NCI-H187 (cell line): ENCODE measurements around the gene BCL2L14.

Experiments
- DNase-seq, 2 experiments: peaks; one replicate each; lab custom pipeline; 2025; lab: John Stamatoyannopoulos, UW

The BCL2L14 gene

DNA sequence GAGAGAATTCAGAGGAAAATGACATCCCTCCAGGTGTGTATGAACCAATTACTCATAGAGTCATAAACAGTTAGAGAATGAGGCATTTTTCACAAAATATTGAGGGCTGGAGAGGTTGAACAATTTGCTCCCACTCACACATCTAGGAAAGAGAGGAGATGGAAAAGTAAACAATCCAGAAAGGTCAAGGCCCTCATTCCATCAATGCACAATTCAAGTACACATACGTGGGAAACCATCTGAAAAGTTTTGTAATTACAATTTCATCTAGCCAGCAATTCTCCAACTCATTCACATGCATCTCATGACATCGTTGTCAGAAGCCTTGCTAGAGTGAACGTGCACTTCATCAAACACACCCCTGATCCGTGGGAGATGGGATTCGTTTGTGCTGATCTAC is 15.7 kb upstream of the BCL2L14 start:
- no peak for DNase-seq

DNA sequence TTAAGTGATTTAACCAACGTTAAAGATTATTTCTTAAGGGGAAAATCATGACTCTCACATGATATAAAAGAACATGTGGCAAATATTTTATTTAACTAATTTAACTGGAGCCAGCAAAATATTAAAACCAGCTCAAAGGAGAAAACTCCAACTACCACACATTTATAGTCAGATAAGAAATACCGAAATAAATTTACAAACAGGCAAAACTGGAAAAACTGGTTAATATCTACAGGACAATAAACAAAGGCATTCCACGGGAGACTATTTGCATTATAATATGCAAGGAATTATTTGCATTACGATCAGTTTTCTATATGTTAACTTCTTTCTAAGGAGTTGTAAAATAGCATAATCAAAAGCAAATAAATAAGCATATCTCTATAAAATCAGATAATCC is 13.8 kb upstream of the BCL2L14 start:
- DNase-seq = no peak

DNA sequence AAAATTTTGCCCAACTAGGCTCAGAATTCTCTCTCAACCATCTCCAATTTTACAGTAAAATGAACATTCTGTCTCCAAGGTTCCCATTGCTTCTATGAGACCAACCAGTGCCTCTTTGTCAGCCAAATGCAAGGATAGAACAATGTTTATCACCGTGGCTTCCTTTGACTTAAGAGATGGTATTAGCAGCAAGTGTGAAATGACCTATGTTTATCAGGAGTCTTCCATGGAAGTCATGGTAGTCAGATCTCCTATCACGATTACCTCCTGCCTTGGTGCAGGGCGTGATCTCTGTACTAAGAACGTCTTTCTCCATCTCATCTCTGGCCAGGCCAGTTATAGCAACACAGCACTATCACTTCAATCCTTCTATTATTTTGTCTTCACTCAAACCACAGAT is 6.1 kb upstream of the BCL2L14 start:
- DNase-seq = no peak

DNA sequence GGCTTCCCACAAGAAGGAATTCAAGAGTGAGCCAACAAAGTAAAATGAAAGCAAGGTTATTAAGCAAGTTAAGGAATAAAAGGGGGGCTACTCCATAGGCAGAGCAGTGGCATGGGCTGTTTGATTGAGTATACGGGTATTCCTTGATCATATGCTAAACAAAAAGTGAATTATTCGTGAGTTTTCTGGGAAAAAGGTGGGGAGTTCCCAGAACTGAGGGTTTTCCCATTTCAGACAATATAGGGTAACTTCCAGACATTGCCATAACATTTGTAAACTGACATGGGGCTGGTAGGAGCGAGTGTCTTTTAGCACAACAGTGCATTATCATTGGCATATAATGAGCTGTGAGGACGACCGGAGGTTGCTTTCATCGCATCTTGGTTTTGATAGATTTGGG is 2.0 kb upstream of the BCL2L14 start:
- no peak for DNase-seq

DNA sequence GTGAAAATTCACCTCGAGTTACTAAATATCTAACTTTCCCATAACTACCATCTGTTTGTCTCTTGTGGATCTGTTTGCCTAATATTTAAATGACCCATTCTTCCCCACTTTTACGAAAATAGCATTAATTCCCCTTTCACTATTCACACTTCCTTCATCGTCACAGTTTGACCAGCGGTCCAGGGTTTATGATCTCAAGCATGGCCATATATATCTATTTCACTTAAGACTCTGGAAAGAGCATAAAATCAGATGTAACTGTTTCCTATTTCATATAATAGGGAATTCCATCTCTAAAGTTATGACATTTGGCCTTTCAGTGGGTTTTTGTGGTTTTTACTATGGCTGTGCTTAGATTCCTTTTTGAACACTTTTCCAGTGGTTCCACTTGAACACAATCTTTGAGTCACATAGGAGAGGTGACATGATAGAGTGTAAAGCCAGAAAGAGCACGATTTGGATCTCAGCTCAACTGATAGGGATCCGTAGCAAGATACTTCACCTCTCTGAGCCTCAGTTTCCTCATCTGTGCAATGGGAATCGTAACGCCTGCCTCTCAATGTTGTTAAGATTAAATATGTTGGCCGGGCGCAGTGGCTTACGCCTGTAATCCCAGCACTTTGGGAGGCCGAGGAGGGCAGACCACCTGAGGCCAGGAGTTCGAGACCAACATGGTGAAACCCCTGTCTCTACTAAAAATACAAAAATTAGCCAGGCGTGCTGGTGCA is 754 bp upstream of the BCL2L14 start:
- no peak for DNase-seq

DNA sequence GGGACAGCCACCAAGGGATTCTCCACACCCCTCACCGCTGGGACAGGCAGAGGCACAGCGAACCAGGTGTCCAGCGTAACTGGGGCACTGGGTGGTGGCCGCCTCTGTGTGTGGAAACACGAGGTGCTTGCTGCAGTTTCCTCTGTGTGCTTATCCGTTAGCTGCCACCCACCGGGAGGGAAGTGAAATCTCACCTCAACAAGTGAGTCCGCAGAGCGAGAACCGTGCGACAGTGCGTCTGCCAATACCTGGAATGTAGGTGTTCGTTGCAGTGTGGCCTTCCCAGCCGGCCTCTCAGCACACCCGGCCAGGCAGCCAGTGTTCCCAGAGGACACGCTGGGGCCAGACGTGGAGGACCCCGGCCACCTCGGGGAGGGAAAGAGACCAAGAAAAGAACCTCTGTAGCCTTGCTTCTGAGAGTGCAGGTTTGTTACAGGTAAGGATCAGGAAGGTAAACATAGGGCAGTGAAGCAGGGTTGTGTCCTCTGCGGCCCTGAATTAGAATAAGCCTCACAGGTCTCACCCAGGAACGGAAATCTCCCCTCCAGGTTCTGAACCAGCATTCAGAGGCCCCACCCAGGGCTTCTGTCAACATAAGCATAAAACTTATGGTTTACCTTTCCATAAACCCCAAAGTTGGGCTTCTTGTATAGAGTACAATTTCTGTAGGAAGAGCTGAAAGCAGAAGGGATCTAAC is 1.5 kb downstream of the BCL2L14 start:
- no peak for DNase-seq

DNA sequence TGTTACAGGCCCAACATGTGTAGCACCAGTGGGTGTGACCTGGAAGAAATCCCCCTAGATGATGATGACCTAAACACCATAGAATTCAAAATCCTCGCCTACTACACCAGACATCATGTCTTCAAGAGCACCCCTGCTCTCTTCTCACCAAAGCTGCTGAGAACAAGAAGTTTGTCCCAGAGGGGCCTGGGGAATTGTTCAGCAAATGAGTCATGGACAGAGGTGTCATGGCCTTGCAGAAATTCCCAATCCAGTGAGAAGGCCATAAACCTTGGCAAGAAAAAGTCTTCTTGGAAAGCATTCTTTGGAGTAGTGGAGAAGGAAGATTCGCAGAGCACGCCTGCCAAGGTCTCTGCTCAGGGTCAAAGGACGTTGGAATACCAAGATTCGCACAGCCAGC is 8.6 kb downstream of the BCL2L14 start:
- no peak for DNase-seq

DNA sequence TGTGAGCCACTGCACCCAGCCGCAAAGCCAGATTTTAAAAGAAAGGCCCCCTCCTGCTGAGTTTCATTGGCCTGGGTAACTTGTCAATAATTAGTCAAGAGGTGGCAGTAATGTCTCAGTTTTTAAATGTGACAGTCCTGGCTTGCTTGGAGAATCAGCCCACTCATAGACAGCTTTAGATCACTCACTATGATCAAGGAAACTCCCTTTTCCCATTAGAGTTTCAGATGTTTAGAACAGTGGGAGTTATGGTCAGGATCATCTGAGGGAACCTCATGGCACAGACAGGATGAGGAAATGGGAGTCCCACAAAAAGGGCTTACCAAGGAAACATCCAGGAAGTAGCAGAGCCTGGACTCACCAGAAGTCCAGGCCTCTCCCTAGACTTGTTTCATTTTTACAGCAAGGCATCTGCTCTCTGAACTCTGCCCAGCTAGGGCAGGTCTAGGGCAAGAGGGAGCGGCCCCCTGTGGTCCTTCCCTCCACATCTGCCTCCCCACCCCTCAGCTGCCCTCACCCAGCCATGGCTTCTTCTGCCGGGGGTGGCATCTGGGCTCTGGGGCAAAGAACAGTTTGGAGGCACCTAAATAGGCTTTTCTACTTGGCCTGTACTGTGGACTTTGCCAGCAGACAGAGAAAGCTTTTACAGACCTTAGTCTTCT is 11.2 kb downstream of the BCL2L14 start:
- no peak for DNase-seq

DNA sequence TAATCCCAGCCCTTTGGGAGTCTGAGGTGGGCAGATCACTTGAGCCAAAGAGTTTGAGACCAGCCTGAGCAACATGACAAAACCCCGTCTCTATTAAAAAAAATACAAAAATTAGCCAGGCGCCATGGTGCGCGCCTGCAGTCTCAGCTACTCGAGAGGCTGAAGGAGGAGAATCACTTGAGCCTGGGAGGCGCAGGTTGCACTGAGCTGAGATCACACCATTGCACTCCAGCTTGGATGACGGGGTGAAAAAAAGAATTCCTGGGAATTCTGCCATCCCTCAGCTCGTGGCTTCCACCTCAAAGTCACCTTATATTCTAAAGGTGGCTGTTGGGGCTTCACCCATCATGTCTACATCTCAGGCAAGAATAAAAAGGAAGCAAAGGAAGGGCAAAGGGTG is 12.9 kb downstream of the BCL2L14 start:
- DNase-seq = no peak

DNA sequence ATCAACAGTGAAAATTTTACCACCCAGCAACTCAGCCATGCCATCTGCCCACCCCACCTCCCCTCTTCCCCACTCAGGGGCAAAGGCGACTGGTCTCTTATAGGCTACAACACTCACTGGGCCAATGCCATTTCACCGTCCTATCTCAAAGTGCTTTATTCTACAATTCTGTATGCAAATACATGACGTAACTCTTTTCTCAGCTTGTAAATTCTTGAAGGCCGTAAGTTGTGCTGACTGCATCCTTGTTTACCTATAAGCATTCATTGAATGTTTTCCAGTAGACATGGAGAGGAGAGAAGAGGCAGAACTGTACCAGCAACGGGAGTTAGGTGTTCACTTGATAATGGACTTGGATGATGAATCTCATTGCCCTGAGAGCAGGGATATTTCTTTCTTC is 15.6 kb downstream of the BCL2L14 start:
- no peak for DNase-seq

DNA sequence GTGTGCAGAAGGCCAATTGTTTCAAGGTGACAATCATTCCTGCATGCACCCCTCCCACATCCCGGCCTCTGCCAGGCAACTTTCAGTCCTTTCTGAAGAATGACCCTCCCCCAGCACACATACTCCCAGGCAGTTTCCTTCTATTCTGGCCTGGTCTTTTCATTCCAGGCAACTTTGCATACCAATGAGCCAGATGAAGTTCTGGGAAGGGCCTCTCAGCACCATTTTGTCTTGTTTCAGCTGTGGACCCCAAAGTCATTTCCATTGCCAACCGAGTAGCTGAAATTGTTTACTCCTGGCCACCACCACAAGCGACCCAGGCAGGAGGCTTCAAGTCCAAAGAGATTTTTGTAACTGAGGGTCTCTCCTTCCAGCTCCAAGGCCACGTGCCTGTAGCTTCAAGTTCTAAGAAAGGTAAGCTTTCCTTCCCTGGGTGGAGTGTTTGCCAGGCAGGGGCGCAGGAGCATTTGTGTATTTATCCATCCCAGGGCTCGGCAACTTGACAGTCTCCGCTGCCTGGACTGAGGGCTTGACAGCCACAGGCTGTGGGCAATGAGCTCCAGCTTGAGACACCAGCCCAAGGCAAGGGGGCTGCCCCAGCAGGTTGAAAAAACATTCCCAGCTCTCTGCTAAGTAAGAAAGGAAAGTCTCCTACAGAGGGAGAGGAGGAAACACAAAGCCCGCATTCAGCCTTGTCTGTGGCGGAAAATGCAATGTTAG is 16.4 kb downstream of the BCL2L14 start:
- no peak for DNase-seq

DNA sequence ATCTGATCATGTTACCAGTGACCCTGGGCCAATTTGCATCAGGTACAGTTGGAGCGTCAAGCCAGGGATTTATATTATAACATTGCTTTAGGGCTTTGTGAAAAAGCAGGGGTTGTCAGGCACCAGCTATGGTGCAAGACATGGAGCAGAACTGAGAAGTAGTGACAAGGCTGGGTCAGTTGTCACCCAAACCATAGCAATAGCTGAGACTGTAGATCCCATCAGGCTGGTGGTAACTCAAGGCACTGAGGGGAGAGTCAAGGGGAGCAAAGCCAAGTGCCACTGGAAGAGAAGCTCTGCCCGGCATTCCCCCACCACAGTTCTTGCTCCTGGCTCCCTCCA is 16.9 kb downstream of the BCL2L14 start:
- DNase-seq = no peak

DNA sequence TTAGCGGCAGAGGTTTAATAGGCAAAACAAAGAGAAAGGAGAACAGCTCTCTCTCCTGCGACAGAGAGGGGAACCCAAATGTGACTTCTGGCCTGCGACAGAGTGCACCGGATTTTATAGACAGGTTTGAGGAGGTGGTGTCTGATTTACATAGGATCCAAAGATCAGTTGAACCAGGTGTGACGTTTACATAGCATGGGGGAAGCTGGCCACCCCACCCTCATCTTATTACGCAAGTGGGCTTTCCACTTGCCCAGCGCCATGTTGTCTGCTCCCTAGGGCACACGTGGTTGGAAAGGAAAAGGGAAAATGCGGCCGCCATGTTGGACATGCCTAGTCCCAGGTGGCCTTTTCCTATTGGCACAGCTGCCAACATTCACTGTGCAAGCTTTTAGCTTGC is 17.4 kb downstream of the BCL2L14 start:
- no peak for DNase-seq

DNA sequence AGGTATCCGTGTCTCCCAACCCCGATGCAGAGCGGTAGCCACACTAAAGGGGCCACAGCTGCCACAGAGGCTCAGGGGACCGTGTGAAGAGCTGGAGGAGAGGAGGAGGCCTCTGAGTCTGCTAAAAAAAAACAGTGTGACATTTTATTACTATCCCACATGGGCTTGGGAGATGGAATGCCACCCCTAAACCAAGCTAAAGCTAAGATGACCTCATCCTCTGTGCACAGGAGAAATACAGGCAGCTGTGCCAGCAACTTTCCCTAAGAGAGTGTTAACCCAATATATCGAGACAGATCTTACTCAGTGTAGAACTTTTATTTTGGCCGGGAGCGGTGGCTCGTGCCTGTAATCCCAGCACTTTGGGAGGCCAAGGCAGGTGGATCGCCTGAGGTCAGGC is 18.0 kb downstream of the BCL2L14 start:
- DNase-seq = no peak

DNA sequence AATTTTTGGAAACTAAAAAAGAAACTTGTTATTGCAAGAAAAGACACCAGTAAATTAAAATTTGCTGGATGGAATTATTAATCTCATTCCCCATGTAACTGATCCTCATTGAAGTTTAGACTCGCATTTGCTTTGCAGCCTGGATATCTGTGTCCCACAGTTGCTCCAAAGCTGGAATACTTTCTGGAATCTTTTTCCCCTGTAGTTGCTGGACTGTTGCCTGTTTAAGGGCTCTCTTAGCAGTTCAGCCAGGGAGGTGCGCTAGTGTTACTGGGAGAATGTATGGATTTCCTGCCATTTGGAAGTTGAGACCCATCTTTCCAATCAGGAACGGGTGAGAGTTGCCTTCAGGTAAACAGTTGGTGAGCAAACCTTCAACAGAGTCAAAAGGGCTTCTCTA is 20.3 kb downstream of the BCL2L14 start:
- no peak for DNase-seq

DNA sequence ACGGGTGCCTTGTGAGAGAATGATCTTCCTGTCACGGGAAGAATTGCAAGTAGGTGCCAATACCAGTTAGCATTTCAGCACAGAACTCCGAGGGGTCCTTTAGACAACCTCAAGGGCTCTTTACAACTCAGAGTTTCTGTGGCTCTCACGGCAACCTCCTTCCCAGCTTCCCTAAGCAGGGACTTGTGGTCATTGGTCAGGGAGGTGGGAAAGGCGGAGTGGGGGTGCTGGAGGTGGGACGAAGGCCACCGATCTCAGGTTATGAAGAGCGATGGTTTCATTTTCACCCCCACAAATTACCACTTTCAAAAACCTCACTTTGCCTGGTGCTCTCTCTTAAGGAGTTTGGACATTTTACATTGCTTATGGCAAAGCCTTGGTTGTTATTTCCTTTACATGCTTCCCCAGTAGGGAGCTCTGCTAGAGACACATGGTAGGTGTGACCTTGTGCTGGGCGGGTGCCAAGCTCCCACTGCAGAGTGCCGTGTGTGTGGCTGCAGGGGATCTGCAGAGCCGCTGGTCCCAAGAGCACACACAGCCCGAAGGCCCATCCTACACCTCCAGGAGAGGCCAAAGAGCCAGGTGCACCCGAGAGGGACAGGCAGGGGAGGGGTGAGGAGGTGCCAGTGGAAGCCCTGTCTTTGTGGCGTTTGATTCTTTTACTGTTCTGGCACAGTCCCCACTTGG is 21.4 kb downstream of the BCL2L14 start:
- DNase-seq = no peak

DNA sequence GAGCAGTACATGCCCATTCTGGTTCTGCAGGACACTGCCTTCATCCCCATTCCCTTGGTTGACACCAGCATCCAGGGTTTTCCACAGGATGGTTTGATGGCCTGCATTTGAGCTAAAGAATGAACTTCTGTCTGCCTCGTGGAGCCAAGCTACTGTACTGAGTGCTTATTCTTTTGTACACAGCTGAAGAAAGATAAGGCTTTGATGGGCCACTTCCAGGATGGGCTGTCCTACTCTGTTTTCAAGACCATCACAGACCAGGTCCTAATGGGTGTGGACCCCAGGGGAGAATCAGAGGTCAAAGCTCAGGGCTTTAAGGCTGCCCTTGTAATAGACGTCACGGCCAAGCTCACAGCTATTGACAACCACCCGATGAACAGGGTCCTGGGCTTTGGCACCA is 23.7 kb downstream of the BCL2L14 start:
- DNase-seq = no peak

DNA sequence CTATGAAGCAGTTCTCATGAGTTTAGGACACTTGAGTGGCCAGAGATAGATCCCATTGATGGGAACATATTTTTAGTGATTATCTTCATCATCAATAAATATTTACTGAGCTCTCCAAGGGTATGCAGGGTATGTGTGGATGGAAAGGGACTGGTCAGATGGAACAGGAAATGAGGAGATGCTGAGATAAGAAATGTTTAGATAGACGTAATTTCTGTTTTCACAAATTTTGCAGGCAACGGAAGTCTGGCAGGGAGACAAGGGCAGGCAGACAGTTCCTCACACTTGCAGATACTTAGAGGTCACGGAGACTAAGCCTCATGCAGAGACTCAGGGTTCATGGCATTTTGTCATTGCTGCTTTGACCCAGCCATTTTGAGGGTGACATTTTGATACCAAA is 24.3 kb downstream of the BCL2L14 start:
- DNase-seq = no peak

DNA sequence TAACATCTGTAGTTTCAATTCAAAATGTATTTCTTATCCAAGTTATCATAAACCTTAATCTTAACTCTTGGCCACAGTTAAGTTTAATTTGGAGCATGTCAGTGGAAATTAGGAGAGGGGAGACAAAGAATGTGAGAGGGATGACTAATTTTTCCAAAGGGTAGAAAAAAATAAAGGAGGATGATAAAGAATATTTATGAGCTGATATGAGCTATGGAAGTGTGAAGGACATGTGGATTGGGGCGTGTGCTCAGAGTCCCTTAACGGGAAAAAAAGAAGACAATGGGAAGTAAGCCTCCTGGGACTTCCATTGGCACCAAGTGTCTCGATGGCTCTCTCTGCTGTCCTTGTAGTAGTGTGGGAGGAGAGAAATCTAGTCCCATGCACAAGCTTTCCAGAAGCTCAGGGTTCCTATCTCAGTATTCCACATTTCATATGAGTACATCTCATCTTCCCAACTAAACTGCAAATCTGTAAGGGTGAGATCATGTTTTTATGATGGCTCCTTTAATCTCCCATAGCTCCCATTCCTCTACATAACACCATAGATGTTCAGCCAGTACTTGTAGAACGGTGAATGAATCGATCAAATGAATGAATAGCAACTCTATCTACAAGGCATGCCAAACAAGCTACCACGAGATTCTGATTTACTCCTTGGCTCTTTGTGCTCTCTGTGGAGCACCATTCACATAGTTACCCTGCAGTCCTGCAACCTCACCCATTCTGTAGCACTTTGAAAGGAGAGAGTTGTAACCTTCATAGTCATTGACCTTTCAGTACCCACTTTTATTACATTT is 27.4 kb downstream of the BCL2L14 start:
- DNase-seq = no peak

DNA sequence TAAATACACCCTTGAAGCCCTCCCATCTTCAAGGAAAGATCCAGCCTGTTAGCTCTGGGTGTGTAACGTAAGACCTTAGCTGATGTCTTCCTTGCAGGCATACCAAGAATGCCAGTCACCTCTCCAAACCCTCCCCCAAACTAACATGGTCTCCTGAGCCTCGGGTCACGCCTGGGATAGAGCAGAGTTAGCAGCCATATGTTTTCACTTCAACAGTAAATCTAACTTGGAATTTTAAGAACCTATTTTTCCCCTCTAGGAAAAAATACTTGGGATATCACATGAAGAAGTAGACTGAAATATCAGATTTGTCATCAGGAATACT is 27.9 kb downstream of the BCL2L14 start:
- no peak for DNase-seq

DNA sequence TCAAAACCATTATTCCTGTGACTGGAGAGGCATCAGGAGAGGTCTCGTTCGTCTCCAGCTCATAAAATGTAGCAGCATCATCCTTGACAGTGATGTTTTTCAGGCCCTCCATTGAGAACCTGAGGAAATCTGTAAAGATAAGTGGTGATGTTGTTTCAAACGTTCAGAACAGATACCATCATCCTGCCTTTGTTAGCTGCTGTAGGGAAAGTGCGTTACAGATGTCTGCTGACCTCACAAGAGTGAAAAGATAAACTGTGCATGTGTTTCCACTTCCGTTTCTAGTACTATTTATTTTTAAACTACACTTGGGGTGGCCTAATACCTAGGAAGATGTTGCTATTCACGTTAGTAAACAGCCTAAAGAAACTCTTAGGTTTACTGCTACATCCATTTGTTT is 28.4 kb downstream of the BCL2L14 start:
- no peak for DNase-seq

DNA sequence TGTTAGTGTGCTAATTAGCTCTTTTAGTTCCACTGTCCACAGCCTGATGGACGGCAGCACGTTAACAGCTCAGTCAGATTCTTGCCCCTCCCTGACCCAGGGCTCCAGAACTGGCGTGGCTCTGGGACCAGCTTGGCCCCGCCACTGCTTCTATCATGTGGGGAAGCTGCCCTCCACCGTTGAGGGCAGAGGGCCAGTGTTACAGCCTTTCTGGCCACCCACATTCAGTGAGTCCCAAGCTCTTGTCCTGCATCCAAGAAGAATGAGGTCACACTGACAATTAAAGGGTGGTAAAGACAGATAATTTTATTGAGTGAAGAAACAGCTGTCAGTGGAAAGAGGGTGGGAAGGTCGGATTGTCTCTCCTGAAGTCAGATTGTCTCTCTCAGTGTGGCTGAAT is 36.9 kb downstream of the BCL2L14 start:
- no peak for DNase-seq
